Loucy (cell line): Measurements from ENCODE around the gene PIAS2.
"Not testable (repeated sequence)": the region's sequence is repeated elsewhere in the genome, so short reads cannot be mapped to it uniquely, and the experiment has no call there.

Experiments
- H2AFZ ChIP-seq: fragments of 200-600 bp; sonication (generic); 2 replicates; pipeline ENCODE4 v1.6.0; 2016; ENCODE audit warnings: antibody characterized with exemption, mild to moderate bottlenecking, low read length, moderate library complexity
- H3F3A ChIP-seq: fragments of 200-600 bp; 2 replicates; pipeline ENCODE4 v1.6.0; 2016; ENCODE audit warnings: antibody characterized with exemption, low read depth, mild to moderate bottlenecking
- H3K27me3 ChIP-seq: fragments of 200-600 bp; sonication (generic); 2 replicates; pipeline ENCODE4 v1.6.1; 2014; ENCODE audit warnings: low read length, mild to moderate bottlenecking; ENCODE audit not compliant: insufficient read depth, poor library complexity, severe bottlenecking
- H3K36me3 ChIP-seq: fragments of 200-600 bp; sonication (generic); 2 replicates; pipeline ENCODE4 v1.6.1; 2016; ENCODE audit warnings: low read length; ENCODE audit not compliant: insufficient read depth
- H3K4me1 ChIP-seq: fragments of 200-600 bp; sonication (generic); 2 replicates; pipeline ENCODE4 v1.5.1; 2014; ENCODE audit warnings: low read length, mild to moderate bottlenecking; ENCODE audit not compliant: insufficient read depth, poor library complexity, severe bottlenecking
- H3K4me2 ChIP-seq: fragments of 200-600 bp; sonication (generic); 2 replicates; pipeline ENCODE4 v1.6.0; 2014; ENCODE audit warnings: antibody characterized with exemption, low read length, low read depth, mild to moderate bottlenecking; ENCODE audit not compliant: poor library complexity, severe bottlenecking
- H3K4me3 ChIP-seq: fragments of 200-600 bp; sonication (generic); 2 replicates; pipeline ENCODE4 v1.5.1; 2014; ENCODE audit warnings: low read length, mild to moderate bottlenecking, mixed read lengths; ENCODE audit not compliant: poor library complexity, severe bottlenecking
- H3K79me2 ChIP-seq: fragments of 200-600 bp; sonication (generic); 2 replicates; pipeline ENCODE4 v1.6.1; 2014; ENCODE audit warnings: low read length; ENCODE audit not compliant: insufficient read depth
- H3K9ac ChIP-seq: fragments of 200-600 bp; sonication (generic); 2 replicates; pipeline ENCODE4 v1.6.0; 2014; ENCODE audit warnings: mild to moderate bottlenecking, low read depth, low read length, moderate library complexity; ENCODE audit not compliant: poor library complexity, severe bottlenecking
- H3K9me2 ChIP-seq: fragments of 200-600 bp; sonication (generic); replicated peaks from 2 replicates; pipeline ENCODE4 v1.6.1; 2016; ENCODE audit warnings: low read depth, low read length, mixed read lengths
- H3K9me3 ChIP-seq: fragments of 200-600 bp; sonication (generic); 2 replicates; pipeline ENCODE4 v1.6.1; 2014; ENCODE audit warnings: mild to moderate bottlenecking, antibody characterized with exemption, low read length, low read depth; ENCODE audit not compliant: insufficient read depth
- H4K20me1 ChIP-seq: fragments of 200-600 bp; sonication (generic); 2 replicates; pipeline ENCODE4 v1.6.0; 2014; ENCODE audit warnings: antibody characterized with exemption, low read length, mild to moderate bottlenecking; ENCODE audit not compliant: insufficient read depth, poor library complexity, severe bottlenecking
- CTCF ChIP-seq: fragments of 200-600 bp; sonication (generic); conservative IDR thresholded peaks from 2 replicates; pipeline ENCODE4 v1.5.1; 2014; ENCODE audit warnings: mild to moderate bottlenecking, antibody characterized with exemption, low read length
- EZH2phosphoT487 ChIP-seq: fragments of 200-600 bp; IDR thresholded peaks from 2 replicates; pipeline ENCODE4 v1.6.1; 2018; ENCODE audit warnings: antibody characterized with exemption, mild to moderate bottlenecking, moderate library complexity, borderline replicate concordance

Gene PIAS2

GRCh38 chr18:46917108-46917802, at the start of gene PIAS2, which contains the start of gene KATNAL2:
PIAS2 (minus strand) TSS chr18:46917507; CDS start chr18:46917345, 162 bp downstream.
KATNAL2 (plus strand) TSS chr18:46917602; CDS start chr18:46946873, 29,271 bp downstream.
- peak within 1 kb of the TSS; percentile 90 for H3K4me3 ChIP-seq
- peaks cover 53% of the 10 kb centered on the region for H3K4me1 ChIP-seq
- TF ChIP-seq CTCF (no peak), EZH2phosphoT487 (no peak)

GRCh38 chr18:46966266-46966665, 49.0 kb upstream of the PIAS2 start:
- H3K4me2 ChIP-seq, H3K9me2 ChIP-seq, H3K27me3 ChIP-seq, H3K36me3 ChIP-seq, H3K4me3 ChIP-seq, H3F3A ChIP-seq, H3K9me3 ChIP-seq, H3K9ac ChIP-seq, H3K4me1 ChIP-seq, H4K20me1 ChIP-seq, H2AFZ ChIP-seq, H3K79me2 ChIP-seq: not testable (repeated sequence)

More at GRCh38 chr18:46917108-46917802, at the start of gene PIAS2, which contains the start of gene KATNAL2:
- no peaks in the 10 kb centered on the region for H3K9me3 ChIP-seq
- peak within 1 kb of the TSS; percentile 99 for H2AFZ ChIP-seq
- H3K4me2 ChIP-seq, result peak within 1 kb of the TSS; percentile 86
- peaks cover 57% of the 10 kb centered on the region for H3K79me2 ChIP-seq
- 0 out of 2 replicates have a peak, but pooled peaks cover 3% of the 10 kb centered on the region for H3F3A ChIP-seq
- no peaks in the 10 kb centered on the region for H3K36me3 ChIP-seq
- peak within 1 kb of the TSS; percentile 97 for H3K9ac ChIP-seq
- peaks cover 42% of the 10 kb centered on the region for H4K20me1 ChIP-seq
- no peaks in the 10 kb centered on the region for H3K9me2 ChIP-seq
- no peaks in the 10 kb centered on the region for H3K27me3 ChIP-seq

GRCh38 chr18:46964579-46965293, 47.4 kb upstream of the PIAS2 start:
- H4K20me1 ChIP-seq, H3K9me3 ChIP-seq, H3K27me3 ChIP-seq, H3F3A ChIP-seq, H3K4me1 ChIP-seq, H3K4me3 ChIP-seq, H3K4me2 ChIP-seq, H3K9ac ChIP-seq, H3K79me2 ChIP-seq, H2AFZ ChIP-seq, H3K9me2 ChIP-seq, H3K36me3 ChIP-seq: not testable (repeated sequence)

- H3K9me2 ChIP-seq, H3F3A ChIP-seq, H3K79me2 ChIP-seq, H2AFZ ChIP-seq, H3K4me3 ChIP-seq, H3K4me1 ChIP-seq, H3K4me2 ChIP-seq, H3K36me3 ChIP-seq, H3K9ac ChIP-seq, H3K9me3 ChIP-seq, H4K20me1 ChIP-seq, H3K27me3 ChIP-seq: not testable (repeated sequence)
Measured at GRCh38 chr18:46963656-46964578, 46.6 kb upstream of the PIAS2 start.
